NCI-H146 treated with DMSO at 0.1 percent for 48 hours (cell line): ENCODE results near the gene CDH12.
"Not testable (repeated sequence)": the region's sequence is repeated elsewhere in the genome, so short reads cannot be mapped to it uniquely, and the experiment has no call there.

Experiments used
- DNase-seq: peaks from one replicate; lab custom pipeline; 2025; ENCODE audit not compliant: unreplicated experiment; lab: John Stamatoyannopoulos, UW

The CDH12 gene

DNA sequence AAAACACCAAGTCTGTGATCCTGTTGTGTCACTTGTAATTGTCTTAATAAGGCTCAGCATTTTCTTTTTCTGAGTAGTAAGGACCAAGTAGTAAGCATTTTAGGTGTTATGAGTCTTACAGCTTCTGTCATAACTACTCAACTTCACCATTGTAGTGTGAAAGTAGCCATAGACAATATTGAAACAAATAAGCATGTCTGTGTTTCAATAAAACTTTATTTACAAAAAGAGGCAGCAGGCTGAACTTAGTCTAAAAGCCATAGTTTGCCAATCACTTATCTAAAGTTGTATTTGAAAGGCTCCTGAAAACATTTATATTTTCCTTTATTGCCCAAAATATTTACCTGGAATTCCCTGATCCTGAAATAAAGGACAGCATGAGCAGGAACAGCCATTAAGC, 796.1 kb downstream of the CDH12 start:
- DNase-seq = no peak

GRCh38 chr5:22056601-22057000, 796.5 kb downstream of the CDH12 start:
- no peak for DNase-seq

DNA sequence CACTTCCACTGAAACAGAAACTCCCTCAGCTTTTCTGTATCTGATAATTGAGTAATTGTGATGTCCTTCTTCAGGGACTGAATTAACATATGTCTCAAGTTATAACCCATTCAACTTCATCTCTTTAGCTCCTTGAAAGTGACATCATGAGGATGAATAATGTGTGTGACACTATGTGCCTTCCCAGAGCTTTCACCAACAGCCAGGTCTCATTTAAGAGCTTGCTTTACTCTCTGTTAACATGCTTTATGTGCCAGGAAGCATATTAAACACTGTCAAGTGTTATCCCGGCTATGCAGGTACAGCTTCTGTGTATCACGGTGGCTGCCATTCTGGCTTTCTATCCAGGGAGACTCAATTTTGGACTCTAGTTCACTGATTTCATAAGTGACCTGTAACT, 799.9 kb downstream of the CDH12 start:
- DNase-seq = no peak

DNA sequence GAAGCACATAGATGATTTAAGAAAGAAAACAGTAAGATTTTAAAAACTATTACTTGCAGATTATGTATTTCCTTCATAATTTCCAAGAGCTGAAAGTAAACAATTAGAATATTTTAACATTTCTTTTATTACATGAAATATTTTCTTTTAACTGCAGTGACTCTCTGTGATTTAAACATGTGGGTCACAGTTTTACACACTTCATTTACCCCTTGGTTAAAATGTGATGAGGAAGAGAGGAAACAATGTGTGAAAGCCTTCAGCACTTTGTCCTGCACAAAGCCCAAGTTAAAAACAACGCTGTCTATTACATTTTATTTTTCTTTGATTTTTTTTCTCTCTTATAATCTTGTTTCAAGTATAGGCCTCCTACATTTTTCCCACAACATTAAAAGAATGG, 801.3 kb downstream of the CDH12 start:
- DNase-seq = no peak

DNA sequence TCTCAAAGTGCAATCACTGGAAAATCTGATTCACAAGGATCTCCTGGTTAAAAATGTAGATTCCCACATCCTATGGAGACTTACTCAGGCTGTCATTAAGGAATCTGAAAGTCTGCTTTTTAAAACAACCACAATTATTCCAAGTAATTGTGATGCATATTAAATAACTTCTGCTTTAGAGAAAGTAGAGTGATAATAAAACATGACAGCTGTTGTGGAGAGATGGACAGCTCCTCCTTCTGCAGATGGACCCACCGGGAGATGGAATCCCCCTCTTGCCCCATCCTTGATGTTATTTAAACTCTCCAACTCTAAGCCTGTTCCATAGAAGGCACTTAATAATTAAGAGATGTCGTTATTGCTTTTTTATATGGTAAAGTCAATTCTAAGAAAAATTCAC, 802.2 kb downstream of the CDH12 start:
- DNase-seq = no peak

DNA sequence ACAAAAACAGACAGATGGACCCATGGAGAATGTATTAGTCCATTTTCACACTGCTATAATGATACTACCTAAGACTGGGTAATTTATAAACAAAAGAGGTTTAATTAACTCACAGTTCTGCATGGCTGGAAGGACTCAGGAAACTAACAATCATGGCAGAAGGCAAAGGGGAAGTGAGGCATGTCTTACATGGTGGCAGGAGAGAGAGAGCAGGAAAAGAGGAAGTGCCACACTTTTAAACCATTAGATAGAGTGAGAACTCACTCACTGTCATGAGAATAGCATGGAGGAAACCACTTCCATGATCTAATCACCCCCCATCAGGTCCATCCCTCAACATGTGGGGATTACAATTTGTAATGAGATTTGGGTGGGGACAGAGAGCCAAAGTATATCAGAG, 808.9 kb downstream of the CDH12 start:
- no peak for DNase-seq

- no peak for DNase-seq
These were observed 817.1 kb downstream of the CDH12 start for GRCh38 chr5:22036061-22036460.

- no peak for DNase-seq
These were observed 820.1 kb downstream of the CDH12 start for GRCh38 chr5:22033066-22033465.

DNA sequence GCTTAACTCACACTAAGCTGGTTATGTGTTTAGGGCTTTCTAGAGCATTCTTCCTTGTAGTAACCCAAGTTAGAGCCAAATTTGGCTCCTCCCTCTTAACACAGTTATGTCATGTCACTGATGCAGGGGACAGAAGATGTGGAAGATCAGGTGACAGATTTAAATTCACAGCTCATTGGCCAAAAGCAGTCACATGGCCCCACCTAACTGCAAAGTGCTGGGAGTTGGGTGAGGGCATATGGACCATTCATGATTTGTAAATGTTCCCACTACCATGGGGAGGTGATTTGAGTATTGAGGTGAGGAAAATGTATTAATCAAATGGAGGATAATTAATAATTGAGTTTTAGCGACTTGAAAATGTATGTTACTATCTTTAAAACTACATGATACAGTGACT, 829.4 kb downstream of the CDH12 start:
- DNase-seq = no peak

DNA sequence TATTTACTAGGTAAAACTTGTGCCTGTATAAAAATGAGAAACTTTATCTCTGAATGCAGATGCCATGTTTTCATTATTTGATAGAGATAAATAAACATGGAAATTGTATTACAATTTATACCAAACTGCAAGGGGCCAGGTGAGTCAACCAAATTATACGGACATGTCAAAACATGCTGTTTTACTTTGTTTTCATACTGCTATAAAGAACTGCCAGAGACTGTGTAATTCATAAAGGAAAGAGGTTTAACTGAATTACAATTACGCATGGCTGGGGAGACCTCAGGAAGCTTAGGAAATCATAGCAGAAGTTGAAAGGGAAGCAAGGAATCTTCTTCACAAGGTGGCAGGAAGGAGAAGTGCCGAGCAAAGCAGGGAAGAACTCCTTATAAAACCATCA, 840.3 kb downstream of the CDH12 start:
- DNase-seq = not testable (repeated sequence)

GRCh38 chr5:22010808-22011207, 842.3 kb downstream of the CDH12 start:
- not testable (repeated sequence) for DNase-seq

DNA sequence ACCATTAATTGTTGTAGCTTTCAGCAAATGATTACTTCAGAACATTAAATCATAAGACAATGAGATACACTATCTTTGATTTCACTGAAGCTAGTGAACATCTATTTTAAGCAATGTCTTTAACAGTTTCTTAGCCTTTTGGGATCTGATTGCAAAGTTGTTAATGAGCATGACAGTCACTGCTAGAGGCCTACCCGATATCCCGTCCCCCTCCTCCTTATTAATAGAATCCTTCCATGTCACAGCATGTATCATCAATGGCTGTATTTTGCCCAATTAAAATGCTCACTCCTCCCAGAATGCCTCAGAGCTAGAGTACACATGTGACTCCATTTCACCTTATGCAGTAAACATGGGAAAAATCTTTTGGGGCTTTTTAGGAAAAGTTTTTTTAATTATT, 852.0 kb downstream of the CDH12 start:
- not testable (repeated sequence) for DNase-seq

- DNase-seq = not testable (repeated sequence)
These were observed 867.3 kb downstream of the CDH12 start for GRCh38 chr5:21985799-21986198.

GRCh38 chr5:21951571-21951970, 901.6 kb downstream of the CDH12 start:
- DNase-seq = not testable (repeated sequence)

- DNase-seq = no peak
These were observed 922.0 kb downstream of the CDH12 start for GRCh38 chr5:21931116-21931515.

DNA sequence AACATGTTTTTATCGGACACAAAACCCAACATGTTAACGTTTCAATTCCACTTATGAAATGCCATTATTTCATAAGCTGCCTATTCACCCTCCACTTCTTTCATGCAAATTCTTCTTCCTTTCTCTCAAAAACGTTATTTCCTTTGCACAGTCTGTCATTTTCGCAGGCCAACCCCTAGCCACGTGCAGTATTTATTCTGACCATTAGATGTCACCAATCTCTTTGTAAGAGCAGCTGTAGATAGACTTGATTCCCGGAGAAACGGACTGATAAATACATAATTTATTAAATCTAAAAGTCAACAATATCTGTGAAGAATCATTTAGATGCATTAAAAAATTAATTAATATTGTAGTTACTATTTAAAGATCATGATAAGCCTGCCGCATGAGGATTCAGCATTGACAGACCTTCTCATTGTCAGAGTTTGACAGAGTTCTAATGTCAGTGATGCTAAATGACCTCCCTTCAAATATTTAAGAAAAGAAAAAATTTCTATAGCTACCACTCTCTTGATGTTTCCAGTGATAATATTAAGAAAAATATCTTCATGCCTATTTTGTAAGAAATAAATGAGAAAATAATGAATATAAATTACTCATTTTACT, 933.6 kb downstream of the CDH12 start:
- DNase-seq = peak; percentile 38

- no peak for DNase-seq
These were observed 934.7 kb downstream of the CDH12 start for GRCh38 chr5:21918451-21918850.

GRCh38 chr5:21910731-21911130, 942.4 kb downstream of the CDH12 start:
- DNase-seq = no peak

DNA sequence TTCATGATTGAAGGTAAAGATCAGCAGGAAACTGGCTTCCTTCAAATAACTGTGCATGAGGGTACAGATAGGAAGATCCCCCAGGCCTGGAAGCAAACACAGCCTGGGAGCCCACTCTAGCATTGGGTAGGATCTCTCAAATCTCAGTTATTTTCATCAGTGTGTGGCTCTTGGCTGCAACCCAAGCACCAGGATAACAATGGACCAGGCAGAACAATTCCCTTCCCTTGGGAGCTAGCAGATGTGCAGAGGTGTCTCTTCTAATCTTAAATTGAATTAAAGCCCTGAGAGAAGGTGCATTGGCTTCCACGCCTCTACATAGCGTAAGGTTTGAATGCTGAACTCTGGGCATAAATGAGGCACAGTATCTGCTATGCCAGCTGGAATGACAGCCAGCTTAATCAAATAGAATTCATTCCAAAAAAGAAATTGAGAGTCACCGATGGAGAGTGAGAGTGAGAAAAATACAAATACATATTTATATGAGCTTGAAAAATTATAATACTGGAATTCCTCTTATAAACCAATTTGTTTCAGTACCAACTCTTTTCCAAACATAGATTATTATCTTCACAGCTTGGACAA, 957.3 kb downstream of the CDH12 start:
- DNase-seq = no peak

DNA sequence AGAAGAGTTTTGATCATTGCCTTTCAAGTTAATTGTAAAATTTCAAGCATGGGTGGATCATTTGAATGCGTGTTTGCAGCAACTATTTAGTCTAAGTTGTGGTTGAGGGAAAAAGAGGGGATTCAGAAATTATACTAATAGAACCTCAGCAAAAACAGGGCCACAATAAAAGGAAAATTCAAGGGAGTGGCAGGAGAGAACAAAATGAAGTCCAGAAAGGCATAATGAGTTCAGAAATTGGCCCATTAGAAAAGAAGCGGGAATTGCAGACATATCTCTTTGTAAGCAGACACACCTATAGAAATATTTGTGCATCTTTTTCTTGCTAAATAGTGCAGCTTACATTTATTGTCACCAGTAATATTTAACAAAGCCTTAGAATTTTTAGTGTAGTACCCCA, 960.0 kb downstream of the CDH12 start:
- DNase-seq = no peak

GRCh38 chr5:21889581-21889980, 963.6 kb downstream of the CDH12 start:
- DNase-seq = no peak

GRCh38 chr5:21882074-21882745, 970.9 kb downstream of the CDH12 start:
- no peak for DNase-seq

DNA sequence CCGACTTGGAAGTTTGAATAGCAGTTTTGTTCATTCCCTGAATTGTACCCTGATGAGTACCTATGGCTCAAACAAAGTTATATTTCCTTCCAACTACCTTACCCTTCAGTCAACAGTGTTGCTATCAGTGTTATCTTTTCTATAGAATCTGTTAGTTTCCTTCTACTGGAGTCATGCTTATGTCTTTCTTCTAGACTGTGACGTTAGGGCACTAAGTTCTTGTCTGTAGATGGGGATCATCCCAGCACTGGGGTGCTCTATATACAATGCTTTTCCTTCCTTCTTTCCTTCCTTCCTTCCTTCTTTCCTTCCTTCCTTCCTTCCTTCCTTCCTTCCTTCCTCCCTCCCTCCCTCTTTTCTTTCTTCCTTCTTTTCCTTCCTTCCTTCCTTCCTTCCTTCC, 973.0 kb downstream of the CDH12 start:
- DNase-seq = no peak
